Esophagus muscularis mucosa (tissue), 4 donors: ENCODE measurements around the gene ASAP3.
A peak's percentile ranks its signal among the peaks of the same experiment; 100 is the strongest.

Experiments used
- CTCF ChIP-seq, 3 experiments: fragments of 200-600 bp in 2 of 3; fragments of 450-650 bp in 1 of 3; sonication (generic) in 2 of 3; IDR thresholded peaks; one replicate each; pipeline ENCODE4 v1.5.1; 2017 to 2019; ENCODE audit warnings: antibody characterized with exemption in 3 of 3, mild to moderate bottlenecking in 2 of 3, moderate library complexity in 1 of 3
- EP300 ChIP-seq: sonication (generic); formaldehyde crosslinking; IDR thresholded peaks from one replicate; pipeline ENCODE4 v1.6.1; 2017; ENCODE audit warnings: antibody characterized with exemption
- POLR2A ChIP-seq: fragments of 450-650 bp; IDR thresholded peaks from one replicate; pipeline ENCODE4 v1.6.1; 2017; ENCODE audit warnings: antibody characterized with exemption, moderate library complexity, mild to moderate bottlenecking, low read depth
- POLR2AphosphoS5 ChIP-seq, 2 donors: sonication (generic); formaldehyde crosslinking; IDR thresholded peaks; one replicate each; pipeline ENCODE4 v1.6.1; 2017; ENCODE audit warnings: antibody characterized with exemption in 2 of 2

DNA sequence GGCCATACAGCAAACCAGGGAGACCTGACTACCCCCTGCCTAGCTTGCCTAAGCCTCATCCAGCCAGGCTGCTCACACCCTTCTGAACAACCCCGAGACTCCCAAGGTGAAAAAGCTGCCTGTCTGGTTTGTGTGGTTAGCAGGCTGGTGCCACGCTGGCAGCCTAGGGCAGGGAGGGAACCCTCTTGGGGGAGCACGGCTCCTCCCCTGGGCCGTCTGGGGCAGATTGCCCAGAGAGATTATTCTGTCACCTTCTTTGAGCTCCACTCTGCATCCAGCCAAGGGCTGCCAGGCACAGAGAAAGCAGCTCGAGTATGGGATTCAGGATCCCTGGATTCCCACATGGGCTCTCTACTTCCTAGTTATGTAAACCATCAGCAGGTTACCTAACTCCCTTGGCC, 32.0 kb downstream of the ASAP3 start:
- TF ChIP-seq CTCF (IDR thresholded peaks at IDR 0.05) (no peak), POLR2A (no peak), POLR2AphosphoS5 (IDR thresholded peaks at IDR 0.05) (peak in 1 of 2 donors; percentile 7), EP300 (no peak)
